ENCODE measurements around the gene C19orf85.

- TF ChIP-seq CTCF (IDR thresholded peaks at IDR 0.05): no peak
- no peak for TF ChIP-seq EP300 (IDR thresholded peaks at IDR 0.05)
- no peak for TF ChIP-seq POLR2A (IDR thresholded peaks at IDR 0.05)
- TF ChIP-seq POLR2AphosphoS5 (IDR thresholded peaks at IDR 0.05): no peak
Measured at GRCh38 chr19:55482967-55483705, 18.6 kb upstream of the C19orf85 start.

Data from suprapubic skin (tissue), 4 donors.